ENCODE results near the gene FEM1B.

Gene FEM1B

GRCh38 chr15:68300115-68300940, 22.8 kb downstream of the FEM1B start:
- no peaks in the 10 kb centered on the region for H4K20me1 ChIP-seq (ENCODE audit: insufficient read depth, low read length)
- no peaks in the 10 kb centered on the region for H3K79me2 ChIP-seq (ENCODE audit: insufficient read depth, low read length)
- H3F3A ChIP-seq (ENCODE audit: insufficient read depth, low read length) = no peaks in the 10 kb centered on the region
- H3K4me3 ChIP-seq (ENCODE audit: low read depth, low read length, poor library complexity, severe bottlenecking) = no peak overlapping the region
- H3K27ac ChIP-seq (ENCODE audit: low read depth, low read length, poor library complexity, severe bottlenecking) = no peak overlapping the region
- no peak overlapping the region for H3K9ac ChIP-seq (ENCODE audit: low read length)
- peaks cover 17% of the 10 kb centered on the region for H3K4me1 ChIP-seq (ENCODE audit: insufficient read depth, low read length, severe bottlenecking)
- H3K9me2 ChIP-seq (ENCODE audit: low read depth, low read length) = no peaks in the 10 kb centered on the region
- TF ChIP-seq CTCF (IDR thresholded peaks at IDR 0.05; ENCODE audit: low read length) (no peak), EZH2 (IDR thresholded peaks at IDR 0.05; ENCODE audit: borderline replicate concordance, low read length) (no peak)
- H3K27me3 ChIP-seq (ENCODE audit: insufficient read depth, low read length) = no peaks in the 10 kb centered on the region
- no peaks in the 10 kb centered on the region for H3K36me3 ChIP-seq (ENCODE audit: insufficient read depth, low read length)
- H3K9me3 ChIP-seq (ENCODE audit: low read length) = no peaks in the 10 kb centered on the region
- H3K4me2 ChIP-seq (ENCODE audit: low read length) = no peak overlapping the region
- H2AFZ ChIP-seq (ENCODE audit: low read length) = no peak overlapping the region

GRCh38 chr15:68301301-68301700, 23.8 kb downstream of the FEM1B start:
- H3K9me3 ChIP-seq (ENCODE audit: low read length) = no peaks in the 10 kb centered on the region
- peaks cover 19% of the 10 kb centered on the region for H3K4me1 ChIP-seq (ENCODE audit: insufficient read depth, low read length, severe bottlenecking)
- no peak for TF ChIP-seq CTCF (IDR thresholded peaks at IDR 0.05; ENCODE audit: low read length)
- no peak for TF ChIP-seq EZH2 (IDR thresholded peaks at IDR 0.05; ENCODE audit: borderline replicate concordance, low read length)
- no peak overlapping the region for H3K4me2 ChIP-seq (ENCODE audit: low read length)
- no peaks in the 10 kb centered on the region for H3F3A ChIP-seq (ENCODE audit: insufficient read depth, low read length)
- no peak overlapping the region for H3K27ac ChIP-seq (ENCODE audit: low read depth, low read length, poor library complexity, severe bottlenecking)
- no peak overlapping the region for H3K9ac ChIP-seq (ENCODE audit: low read length)
- no peak overlapping the region for H2AFZ ChIP-seq (ENCODE audit: low read length)
- no peaks in the 10 kb centered on the region for H3K27me3 ChIP-seq (ENCODE audit: insufficient read depth, low read length)
- no peak overlapping the region for H3K4me3 ChIP-seq (ENCODE audit: low read depth, low read length, poor library complexity, severe bottlenecking)
- H3K36me3 ChIP-seq (ENCODE audit: insufficient read depth, low read length) = no peaks in the 10 kb centered on the region
- no peaks in the 10 kb centered on the region for H3K9me2 ChIP-seq (ENCODE audit: low read depth, low read length)
- H4K20me1 ChIP-seq (ENCODE audit: insufficient read depth, low read length) = no peaks in the 10 kb centered on the region
- H3K79me2 ChIP-seq (ENCODE audit: insufficient read depth, low read length) = no peaks in the 10 kb centered on the region

GRCh38 chr15:68302729-68303128, 25.2 kb downstream of the FEM1B start:
- Histone ChIP-seq H3K36me3 (ENCODE audit: insufficient read depth, low read length) (no peaks in the 10 kb centered on the region), H3K4me3 (ENCODE audit: low read depth, low read length, poor library complexity, severe bottlenecking) (no peak overlapping the region), H3K9me2 (ENCODE audit: low read depth, low read length) (no peaks in the 10 kb centered on the region), H3F3A (ENCODE audit: insufficient read depth, low read length) (no peaks in the 10 kb centered on the region), H3K4me1 (ENCODE audit: insufficient read depth, low read length, severe bottlenecking) (peaks cover 20% of the 10 kb centered on the region), H3K27ac (ENCODE audit: low read depth, low read length, poor library complexity, severe bottlenecking) (no peak overlapping the region), H4K20me1 (ENCODE audit: insufficient read depth, low read length) (no peaks in the 10 kb centered on the region), H3K9me3 (ENCODE audit: low read length) (no peaks in the 10 kb centered on the region), H3K79me2 (ENCODE audit: insufficient read depth, low read length) (no peaks in the 10 kb centered on the region), H2AFZ (ENCODE audit: low read length) (no peak overlapping the region), H3K9ac (ENCODE audit: low read length) (no peak overlapping the region), H3K4me2 (ENCODE audit: low read length) (no peak overlapping the region), H3K27me3 (ENCODE audit: insufficient read depth, low read length) (no peaks in the 10 kb centered on the region)
- no peak for TF ChIP-seq EZH2 (IDR thresholded peaks at IDR 0.05; ENCODE audit: borderline replicate concordance, low read length)

- H4K20me1 ChIP-seq (ENCODE audit: insufficient read depth, low read length) = no peaks in the 10 kb centered on the region
- H3K4me3 ChIP-seq (ENCODE audit: low read depth, low read length, poor library complexity, severe bottlenecking) = no peak overlapping the region
- H3K79me2 ChIP-seq (ENCODE audit: insufficient read depth, low read length) = no peaks in the 10 kb centered on the region
- no peaks in the 10 kb centered on the region for H3K9me3 ChIP-seq (ENCODE audit: low read length)
- no peak overlapping the region for H3K27ac ChIP-seq (ENCODE audit: low read depth, low read length, poor library complexity, severe bottlenecking)
- no peak overlapping the region for H3K9ac ChIP-seq (ENCODE audit: low read length)
- H3K4me2 ChIP-seq (ENCODE audit: low read length) = no peak overlapping the region
- no peaks in the 10 kb centered on the region for H3K27me3 ChIP-seq (ENCODE audit: insufficient read depth, low read length)
- H3F3A ChIP-seq (ENCODE audit: insufficient read depth, low read length) = no peaks in the 10 kb centered on the region
- no peaks in the 10 kb centered on the region for H3K9me2 ChIP-seq (ENCODE audit: low read depth, low read length)
- no peak overlapping the region for H2AFZ ChIP-seq (ENCODE audit: low read length)
- no peaks in the 10 kb centered on the region for H3K36me3 ChIP-seq (ENCODE audit: insufficient read depth, low read length)
- TF ChIP-seq CTCF (IDR thresholded peaks at IDR 0.05; ENCODE audit: low read length) (no peak), EZH2 (IDR thresholded peaks at IDR 0.05; ENCODE audit: borderline replicate concordance, low read length) (no peak)
- H3K4me1 ChIP-seq (ENCODE audit: insufficient read depth, low read length, severe bottlenecking) = peaks cover 16% of the 10 kb centered on the region
Observed at GRCh38 chr15:68303134-68303533, 25.6 kb downstream of the FEM1B start.

Measured in OCI-LY1 (cell line).